T-helper 2 cell treated with Interferon-gamma antibody and Interleukin-4, amounts not matched to agents 100 ng/mL and 5 ng/mL, for 36 hours (primary cell): ENCODE data around the gene PSMD10. TPM values are rescaled to one million over a fixed set of nuclear protein-coding genes. Genes with fewer than 3 reads are reported as not detected.

Source experiments
- intact Hi-C: fragments of 100-400 bp; cut with micrococcal nuclease; formaldehyde crosslinking; loops from one replicate; pipeline ENCODE4 v1.15.1; 2023
- total RNA-seq: library from RNA; stranded (reverse); gene quantifications from 2 replicates; pipeline ENCODE4 v1.2.3, GENCODE V29; 2022

Gene PSMD10, protein sequence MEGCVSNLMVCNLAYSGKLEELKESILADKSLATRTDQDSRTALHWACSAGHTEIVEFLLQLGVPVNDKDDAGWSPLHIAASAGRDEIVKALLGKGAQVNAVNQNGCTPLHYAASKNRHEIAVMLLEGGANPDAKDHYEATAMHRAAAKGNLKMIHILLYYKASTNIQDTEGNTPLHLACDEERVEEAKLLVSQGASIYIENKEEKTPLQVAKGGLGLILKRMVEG
- 30.9 and 31.9 TPM in 2 replicates for total RNA-seq

DNA sequence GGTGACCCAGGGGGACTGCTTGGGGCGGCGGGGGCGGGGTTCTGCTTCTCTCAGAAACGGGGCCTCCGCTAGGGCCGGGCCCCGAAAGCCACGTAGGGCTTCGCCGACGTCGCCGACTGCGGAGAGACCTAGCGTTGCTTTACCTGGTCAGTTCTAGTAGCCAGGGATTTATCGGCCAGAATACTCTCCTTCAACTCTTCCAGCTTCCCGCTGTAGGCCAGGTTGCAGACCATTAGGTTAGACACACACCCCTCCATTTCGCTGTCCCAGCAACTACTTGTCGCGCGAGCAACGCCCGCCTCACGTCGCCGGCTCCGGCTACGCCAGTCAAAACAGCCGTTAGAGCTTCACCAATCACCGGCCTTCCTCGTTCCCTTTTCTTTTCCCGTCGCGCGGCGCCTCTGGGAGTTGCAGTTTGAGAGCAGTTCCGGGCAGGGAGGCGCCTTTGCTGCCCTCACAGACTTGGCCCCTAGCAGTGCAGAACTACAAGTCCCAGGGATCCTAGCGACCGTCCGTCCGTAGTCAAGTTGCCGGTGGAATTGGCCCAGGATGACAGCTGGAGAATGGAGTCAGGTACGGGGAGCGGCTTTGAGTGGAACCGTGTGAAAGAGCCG lies at the start of gene PSMD10, which contains the start of gene ATG4A:
Gene PSMD10, minus strand, starts transcription at position 279 of the 614 bp plus-strand sequence. Its CDS starts 22 bp downstream, at position 257.
Gene ATG4A, plus strand, starts transcription at position 515 of the 614 bp plus-strand sequence. Its CDS starts 49 bp downstream, at position 564.
- intact Hi-C loops = loop anchor here (1.0 to 10.0 kb wide), 12 partner anchors 73 to 1913 kb away; partner anchors contain the start of genes DNAAF6, MID2, MORC4 and NUP62CL

DNA sequence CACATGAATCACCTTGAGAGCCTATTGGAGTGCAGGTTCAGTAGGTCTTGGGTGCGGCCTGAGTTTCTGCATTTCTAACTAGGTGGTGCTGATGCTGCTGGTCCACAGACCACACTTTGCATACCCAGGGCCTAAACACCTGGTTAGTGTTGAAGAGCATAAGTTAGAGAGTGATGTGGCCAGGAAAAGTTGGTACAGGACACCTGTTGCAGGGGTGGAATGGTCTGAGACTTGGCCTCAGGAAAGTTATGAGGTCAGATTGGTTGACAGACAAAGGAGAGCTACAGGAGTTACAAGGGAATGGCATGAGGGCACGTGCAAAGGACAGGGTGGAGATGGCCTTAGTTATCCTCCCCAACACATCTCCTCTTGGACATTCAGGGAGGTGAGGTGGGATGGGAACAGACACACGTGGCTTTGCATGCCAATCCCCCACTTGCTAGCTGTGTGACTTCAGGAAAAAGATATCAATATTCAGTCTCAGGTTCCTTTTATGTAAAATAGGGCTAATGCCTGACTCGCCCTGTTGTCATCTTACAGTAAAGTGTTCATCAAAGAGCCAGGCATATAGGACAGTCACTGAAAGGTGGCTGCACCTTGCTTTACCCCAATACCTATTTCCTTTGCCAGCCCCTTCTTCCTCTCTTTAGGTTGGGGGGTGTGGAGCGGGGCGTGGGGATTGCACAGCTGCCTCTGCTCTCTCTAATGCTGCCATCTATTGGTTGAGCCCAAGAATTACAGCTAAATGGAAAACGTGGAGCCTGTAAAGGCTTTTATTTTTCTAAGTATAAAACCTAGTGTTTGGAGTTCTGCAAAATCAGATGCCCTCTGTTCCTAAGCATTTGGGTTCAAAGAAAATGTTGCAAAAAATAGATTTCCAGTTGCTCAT lies 47.7 kb upstream of the PSMD10 start:
- intact Hi-C loops = loop anchor here (1.0 kb wide), 1 partner anchor 119 kb away; no protein-coding TSS in a partner anchor

DNA sequence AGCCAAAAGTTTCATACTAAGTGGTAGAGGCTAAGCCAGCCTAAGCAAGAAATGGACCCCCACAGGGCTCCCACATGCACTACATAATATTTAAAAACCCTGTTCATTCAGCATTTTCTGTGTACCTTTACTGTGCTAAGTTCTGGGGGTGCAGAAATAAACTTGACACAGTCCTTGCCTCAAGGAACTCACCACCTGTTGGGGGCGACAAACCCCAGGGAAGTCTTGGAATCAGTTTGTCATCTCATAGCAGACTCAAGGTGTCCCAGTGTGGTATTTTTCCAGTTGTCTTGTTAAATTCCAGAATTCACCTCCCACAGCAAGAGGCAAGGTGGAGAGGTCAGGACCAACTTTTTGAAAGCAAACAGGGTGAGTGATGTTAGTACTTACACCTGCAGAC lies 43.4 kb upstream of the PSMD10 start:
- intact Hi-C loops = no loop called here

DNA sequence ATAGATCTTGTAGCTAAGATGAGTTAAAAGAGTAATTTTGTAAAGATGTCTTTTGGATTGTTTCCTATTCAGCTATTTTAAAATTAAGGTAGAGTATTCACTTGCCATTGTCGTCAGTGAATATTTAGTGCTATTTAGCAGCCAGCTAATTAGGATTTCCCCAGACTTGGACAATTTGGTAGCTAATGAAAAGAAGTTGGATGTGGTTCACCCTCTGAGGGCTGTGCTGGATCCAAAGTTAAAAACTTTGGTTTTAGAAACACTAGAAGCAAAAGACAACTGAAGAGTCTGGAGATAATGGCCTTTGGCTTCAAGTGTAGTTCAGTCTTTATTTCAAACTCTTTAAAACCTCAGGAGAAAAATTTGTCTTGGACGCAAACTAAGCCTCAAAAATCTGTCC lies 41.5 kb upstream of the PSMD10 start:
- intact Hi-C loops = no loop called here

DNA sequence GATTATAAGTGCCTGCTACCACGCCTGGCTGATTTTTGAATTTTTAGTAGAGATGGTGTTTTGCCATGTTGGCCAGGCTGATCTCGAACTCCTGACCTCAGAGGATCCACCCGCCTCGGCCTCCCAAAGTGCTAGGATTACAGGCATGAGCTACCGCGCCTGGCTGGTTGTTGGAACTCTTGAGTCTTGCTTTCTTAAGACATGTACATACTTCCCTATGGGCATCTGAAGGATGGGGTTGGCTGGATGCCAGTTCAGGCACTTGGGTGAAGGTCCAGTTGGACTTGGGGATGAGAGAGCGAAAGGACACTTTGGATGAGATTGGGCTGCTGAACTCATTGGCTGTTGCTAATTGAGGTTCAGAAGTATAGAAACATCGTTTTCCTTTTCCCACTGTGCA lies 40.7 kb upstream of the PSMD10 start:
- intact Hi-C loops = no loop called here

DNA sequence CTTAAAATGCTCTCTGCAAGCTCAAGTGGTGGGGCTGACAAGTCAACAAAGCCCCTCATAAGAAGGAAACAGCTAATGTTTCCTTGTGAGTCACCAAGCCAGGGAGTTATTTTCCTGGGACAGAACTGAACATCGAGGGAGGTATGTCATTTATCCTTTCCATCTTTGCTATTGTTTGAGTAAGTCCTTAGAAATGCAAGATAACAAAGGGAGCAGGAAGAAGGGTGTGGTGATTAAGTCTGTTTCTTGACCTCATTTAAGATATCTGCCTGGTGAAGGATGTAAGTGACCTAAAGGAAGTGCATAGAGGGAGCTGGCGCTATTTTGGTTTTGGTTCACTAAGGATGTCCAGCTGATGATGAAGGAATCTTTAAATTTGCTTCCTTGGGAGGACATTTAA lies 40.1 kb upstream of the PSMD10 start:
- intact Hi-C loops = no loop called here

DNA sequence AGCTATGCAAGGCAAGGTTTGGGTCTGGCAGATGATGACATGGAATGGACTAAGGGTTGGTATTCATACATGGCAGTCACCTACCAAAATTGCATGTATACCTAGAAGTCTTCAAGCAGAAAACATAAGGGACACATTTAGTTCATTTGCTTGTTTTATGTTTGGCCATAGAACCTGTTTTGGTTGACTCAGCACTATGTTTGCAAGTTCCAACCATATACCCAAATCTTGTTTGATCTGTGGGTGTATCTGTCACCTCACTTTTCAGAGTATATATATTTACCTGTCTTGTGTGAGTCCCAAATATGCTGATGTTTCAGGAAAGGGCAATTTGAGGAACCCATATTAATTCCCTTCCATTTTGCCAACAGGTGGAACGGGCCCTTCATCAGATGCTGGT lies 39.5 kb upstream of the PSMD10 start:
- intact Hi-C loops = no loop called here

DNA sequence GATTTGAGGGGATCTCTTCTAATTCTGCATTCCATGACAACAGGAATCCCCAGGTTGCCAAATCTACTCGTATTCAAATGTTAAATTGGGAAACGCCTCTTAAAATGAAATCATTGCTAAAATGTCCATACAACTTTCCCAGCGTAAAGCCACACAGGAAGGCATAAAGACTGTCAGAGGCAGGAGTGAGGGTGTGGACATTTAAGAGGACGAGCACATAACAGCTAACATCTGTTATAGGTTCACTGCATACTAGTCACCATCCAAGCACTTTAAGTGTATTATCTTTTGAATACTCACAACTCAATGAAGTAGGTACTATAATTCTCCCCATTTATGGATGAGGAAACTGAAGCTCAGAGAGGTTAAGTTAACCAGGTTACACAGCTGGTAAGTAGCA lies 35.8 kb upstream of the PSMD10 start:
- intact Hi-C loops = no loop called here

DNA sequence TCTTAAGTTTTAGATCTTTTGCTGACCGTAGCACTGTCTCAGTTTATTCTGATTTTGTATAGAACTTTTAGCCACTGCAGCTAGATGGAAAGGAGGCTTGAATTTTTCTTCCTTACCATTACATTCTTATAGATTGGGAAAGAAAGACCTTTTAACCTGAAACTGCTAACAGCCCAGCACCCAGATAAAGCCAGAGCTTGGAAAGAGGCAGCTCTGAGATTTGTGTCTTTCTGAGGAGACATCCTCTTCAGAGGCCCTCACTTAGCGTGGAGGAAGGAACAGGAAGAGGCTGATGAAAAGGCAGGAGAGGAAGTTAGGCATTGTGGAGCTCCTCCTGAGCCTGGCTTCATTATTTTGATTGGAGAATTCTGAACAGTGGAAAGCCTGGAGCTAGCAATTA lies 35.3 kb upstream of the PSMD10 start:
- intact Hi-C loops = no loop called here

DNA sequence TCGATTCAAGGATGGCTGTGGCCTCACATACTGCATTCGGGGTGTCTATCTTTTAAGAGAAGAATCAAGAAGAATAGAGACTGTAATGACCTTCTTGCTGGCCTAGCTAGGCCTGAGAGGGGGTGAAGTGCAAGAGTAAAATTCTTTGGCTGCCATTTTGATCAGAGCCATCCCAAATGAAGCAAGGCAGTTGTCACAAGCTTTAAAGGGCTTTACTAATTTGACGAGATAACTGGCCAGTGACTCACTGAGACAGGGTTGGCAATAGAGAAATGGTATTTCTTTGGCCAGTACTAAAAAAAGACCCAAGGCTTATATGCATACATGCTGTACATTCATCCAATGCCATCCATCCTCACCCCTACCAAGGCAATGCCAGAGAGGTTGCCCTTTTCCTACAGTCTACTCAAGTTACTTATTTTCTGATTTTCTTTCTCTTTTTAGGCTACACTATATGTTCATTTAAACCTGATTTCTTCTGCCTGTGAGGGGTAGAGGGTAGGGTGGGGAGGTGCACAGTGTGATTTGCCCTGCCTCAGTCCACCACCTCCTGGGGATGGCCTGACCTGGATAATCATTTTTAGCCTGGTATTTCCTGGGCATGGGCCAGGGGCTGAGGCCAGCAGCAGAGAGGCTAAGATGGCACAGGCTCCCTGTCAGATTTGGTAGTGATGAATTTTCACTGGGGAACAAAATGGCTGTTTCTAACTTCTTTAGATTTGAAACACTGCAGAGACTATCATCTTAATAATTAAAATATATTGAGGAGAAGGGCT lies 32.4 kb upstream of the PSMD10 start:
- intact Hi-C loops = no loop called here

DNA sequence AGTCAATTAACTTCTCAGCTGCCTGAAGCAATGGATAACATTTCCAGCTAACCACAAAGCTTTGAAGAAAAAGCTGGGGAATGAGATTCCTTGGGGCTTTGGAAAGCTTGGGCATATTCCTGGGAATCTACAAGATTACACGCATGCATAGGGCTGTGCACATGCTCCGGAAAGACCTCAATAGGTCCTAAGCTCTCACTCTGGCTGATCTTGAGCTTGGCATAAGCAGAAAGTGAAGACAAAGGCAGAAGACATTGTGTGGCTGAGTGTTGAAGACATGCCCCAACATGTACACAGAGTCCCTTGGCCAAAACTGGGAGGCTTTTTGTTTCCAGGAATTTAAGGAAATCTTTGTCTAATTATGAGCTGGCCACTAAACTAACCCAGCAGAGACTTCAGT lies 31.4 kb upstream of the PSMD10 start:
- intact Hi-C loops = no loop called here

DNA sequence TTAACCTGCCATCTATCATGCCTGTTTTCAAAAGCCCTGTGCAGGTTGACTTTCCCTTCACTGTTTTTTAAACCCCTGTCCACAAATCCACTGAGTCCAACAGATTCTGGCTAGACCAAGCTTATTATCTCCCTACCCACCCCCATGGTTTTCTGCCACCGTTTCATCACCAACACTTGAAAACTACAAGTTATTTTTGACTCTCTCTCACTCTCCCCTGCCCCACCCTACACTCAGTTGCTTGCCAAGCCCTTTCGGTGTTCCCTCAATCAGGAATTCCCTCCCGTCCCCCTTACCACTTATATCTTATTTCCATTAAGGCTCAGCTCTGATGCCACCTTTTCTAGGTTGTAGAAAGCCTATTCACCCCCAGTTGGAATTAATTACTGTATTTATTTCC lies 29.9 kb upstream of the PSMD10 start:
- intact Hi-C loops = no loop called here

DNA sequence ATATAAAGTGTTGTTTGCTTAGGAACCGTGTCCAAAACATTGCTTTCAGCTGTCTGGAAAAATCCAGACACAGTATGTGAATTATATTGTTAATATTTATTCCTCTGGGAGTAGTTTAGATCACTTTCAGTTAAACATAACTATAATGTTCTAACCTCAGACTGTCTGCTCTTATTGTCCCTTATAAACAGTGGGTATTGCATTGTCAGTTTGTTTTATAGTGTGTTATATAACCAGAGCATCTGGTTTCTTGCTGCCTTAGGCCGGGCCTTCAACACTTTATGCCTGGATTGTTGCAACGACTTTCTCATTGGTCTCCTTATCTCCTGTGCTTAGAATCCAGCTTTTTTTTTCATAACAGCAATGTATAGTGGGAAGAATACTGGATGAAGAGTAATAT lies 26.6 kb upstream of the PSMD10 start:
- intact Hi-C loops = no loop called here

DNA sequence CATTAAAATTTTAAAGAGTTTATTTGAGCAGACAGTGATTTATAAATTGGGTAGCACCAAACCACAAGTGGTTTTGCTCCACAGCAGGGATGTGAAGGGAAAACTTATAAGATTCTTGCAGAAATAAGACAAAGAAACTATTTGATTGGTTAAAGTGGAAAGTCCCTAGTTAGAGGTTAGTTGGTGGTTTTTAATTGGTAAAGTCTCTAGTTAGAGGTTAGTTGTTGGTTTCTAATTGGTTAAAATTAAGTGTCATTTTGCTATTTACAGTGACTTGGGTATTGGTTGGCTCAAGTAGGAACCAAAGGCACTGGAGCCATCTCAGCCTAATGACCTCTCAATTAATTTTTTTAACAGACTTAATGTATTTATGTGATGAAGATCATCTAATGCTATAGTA lies 23.2 kb upstream of the PSMD10 start:
- intact Hi-C loops = no loop called here

DNA sequence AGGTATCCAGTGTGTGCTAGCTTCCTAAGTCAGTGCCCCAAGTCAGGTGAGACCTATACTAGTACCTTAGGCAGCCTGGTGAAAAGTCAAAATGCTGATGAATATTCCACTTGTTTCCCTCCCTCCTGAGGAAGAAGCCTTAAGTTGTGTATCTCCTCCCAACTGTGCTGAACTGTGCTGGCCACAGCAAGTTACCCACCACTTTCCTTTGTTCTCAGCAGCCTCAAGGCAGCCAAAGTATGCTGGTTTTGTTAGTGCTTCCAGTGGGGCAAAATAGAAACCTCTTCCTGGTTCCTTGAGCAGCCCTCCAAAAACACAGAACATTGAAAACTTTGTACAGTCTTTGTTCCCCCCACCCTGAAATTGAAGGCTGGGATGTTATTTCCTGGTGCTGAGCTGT lies 14.1 kb upstream of the PSMD10 start:
- intact Hi-C loops = no loop called here

DNA sequence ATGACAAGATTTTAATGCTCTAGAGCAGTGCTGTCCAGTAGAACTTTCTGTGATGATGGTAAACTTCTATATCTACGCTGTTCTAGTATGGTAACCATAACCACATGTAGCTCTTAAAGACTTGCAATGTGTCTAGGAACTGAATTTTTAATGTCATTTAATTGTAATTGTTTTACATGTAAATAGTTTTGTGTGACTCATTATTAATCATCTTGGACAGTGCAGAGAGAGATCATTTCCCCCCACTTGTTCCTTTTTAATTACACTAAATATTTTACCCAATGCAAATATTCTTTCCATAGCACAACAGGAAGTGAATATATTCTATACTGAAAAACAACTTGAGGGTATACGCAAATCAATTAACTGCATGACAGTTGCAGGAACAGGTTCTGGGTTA lies 6.0 kb upstream of the PSMD10 start:
- intact Hi-C loops = loop anchor here (10.0 kb wide), 1 partner anchor 1907 kb away; the partner anchor contains the start of gene TMEM164

DNA sequence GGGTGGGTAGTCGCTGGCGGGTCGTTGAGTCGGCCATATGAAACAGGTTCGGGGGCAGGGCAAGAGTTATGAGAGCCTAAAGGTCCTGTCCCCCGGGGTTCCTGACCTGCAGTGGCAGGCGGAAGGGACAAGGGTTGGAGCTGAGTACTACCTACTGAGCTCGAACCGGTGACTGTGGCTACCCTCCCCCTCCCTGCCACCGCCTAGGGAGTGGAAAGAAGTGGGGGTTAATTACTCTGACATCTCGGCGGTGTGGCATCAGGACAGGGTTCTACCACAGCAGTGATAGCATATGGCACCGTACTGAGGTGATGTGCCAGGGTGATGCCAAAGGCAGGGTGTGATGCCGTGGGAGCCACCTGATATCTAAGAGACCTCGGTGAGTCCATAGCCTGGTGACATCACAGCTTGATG lies 543 bp upstream of the PSMD10 start:
- intact Hi-C loops = loop anchor here (1.0 to 10.0 kb wide), 12 partner anchors 74 to 1913 kb away; partner anchors contain the start of genes DNAAF6, MID2, MORC4 and NUP62CL

DNA sequence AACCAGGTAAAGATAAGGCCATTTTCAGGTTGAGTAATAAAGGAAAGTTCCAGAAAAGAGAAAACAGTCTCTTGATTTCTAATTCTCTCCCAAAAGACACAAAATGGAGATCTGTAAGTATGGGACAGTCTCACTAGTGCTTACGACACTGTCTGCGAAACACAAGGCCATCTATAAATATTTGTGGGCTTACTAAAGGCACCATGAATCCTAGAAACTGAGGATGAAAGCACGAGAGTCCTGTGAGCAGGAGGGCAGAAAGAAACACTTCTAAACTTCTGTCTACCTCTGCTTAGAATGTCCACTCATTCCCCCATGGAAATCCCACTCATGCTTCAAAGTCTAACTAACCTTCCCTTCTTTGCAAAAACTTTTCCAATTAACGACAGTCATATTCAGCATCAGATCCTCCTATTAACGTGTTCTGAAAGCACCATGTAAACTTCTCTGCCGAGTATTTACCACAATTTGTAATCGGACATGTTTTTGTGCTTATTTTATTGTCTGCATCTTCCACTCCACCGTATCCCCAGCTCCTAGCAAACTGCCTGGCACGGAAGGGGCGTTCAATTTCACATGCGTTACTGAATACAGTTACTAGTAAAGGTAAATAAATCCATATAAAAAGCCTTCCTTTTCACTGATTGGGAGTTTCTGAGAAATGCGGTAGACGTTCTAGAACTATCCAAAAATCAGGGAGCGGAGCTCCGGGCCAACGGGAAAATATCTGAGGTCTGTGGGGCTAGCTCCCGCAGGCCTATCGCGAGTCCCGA lies 665 bp downstream of the PSMD10 start:
- intact Hi-C loops = loop anchor here (1.0 to 10.0 kb wide), 12 partner anchors 72 to 1914 kb away; partner anchors contain the start of genes DNAAF6, MID2, MORC4 and NUP62CL

DNA sequence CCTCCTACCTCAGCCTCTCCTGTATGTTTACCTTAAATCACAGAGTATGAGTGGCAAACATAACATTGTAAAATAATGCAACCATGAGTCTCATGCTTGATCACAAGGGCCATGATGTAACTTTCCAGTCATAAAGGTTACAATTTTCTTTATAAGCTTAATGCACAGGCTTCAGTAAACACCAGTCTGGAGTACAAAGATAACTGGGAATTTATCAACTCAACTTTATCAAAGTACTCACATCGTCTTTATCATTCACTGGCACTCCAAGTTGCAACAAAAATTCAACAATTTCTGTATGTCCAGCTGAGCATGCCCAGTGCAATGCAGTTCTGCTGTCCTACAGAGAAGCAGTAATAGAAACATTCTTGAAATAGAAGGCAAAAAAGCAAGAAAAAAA lies 2.8 kb downstream of the PSMD10 start:
- intact Hi-C loops = no loop called here

DNA sequence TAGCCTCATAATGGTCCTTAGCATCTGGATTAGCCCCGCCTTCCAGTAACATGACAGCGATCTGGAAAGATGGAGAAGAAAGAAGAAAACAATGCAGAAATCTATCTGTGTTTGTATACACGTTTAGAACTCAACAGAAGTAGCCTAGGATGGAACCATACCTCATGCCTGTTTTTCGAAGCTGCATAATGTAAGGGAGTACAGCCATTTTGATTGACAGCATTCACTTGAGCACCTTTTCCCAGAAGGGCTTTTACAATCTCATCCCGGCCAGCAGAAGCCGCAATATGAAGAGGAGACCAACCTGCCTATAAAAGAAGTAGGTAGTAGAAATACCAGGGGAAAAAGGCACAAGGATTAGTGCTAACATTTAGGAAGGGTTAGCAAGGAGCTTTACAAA lies 3.5 kb downstream of the PSMD10 start:
- intact Hi-C loops = no loop called here
